Occipital lobe (tissue), 2 donors: Measurements from ENCODE around the gene RNASE13. TPM values are rescaled to one million over a fixed set of nuclear protein-coding genes. Genes with fewer than 3 reads are reported as not detected.

Experiments used
- DNase-seq: peaks from one replicate; lab custom pipeline; 2025; lab: John Stamatoyannopoulos, UW
- total RNA-seq: library from RNA; depleted of rRNA; stranded (reverse); fragments of >200 nt; gene quantifications from one replicate; pipeline ENCODE4 v1.2.3, GENCODE V29; 2014

RNASE13 gene
- total RNA-seq, 1 donor from 2014 or later, result not detected

GRCh38 chr14:21066882-21067502 lies 32.4 kb upstream of the RNASE13 start:
- DNase-seq, result no peak

GRCh38 chr14:21063479-21063878 lies 28.9 kb upstream of the RNASE13 start:
- no peak for DNase-seq

GRCh38 chr14:21061347-21061668 lies 26.7 kb upstream of the RNASE13 start:
- DNase-seq, result no peak

GRCh38 chr14:21060614-21061346 lies 26.2 kb upstream of the RNASE13 start:
- DNase-seq, result no peak

GRCh38 chr14:21059842-21060613 lies 25.4 kb upstream of the RNASE13 start:
- no peak for DNase-seq

- DNase-seq, result no peak
Measured at GRCh38 chr14:21058903-21059302, 24.3 kb upstream of the RNASE13 start.

GRCh38 chr14:21057803-21058675 lies 23.4 kb upstream of the RNASE13 start, which contains the start of gene RNASE8:
RNASE8 (plus strand) TSS chr14:21057822; CDS start chr14:21057893, 71 bp downstream.
- DNase-seq, result no peak

GRCh38 chr14:21056520-21057163 lies 22.0 kb upstream of the RNASE13 start:
- no peak for DNase-seq

- DNase-seq, result no peak
Measured at GRCh38 chr14:21055432-21056117, 21.0 kb upstream of the RNASE13 start.

- DNase-seq, result no peak
Measured at GRCh38 chr14:21054768-21055145, 20.1 kb upstream of the RNASE13 start.

GRCh38 chr14:21054123-21054767 lies 19.6 kb upstream of the RNASE13 start:
- DNase-seq, result no peak

GRCh38 chr14:21053184-21054122 lies 18.8 kb upstream of the RNASE13 start:
- no peak for DNase-seq

- DNase-seq, result no peak
Measured at GRCh38 chr14:21050597-21050996, 16.0 kb upstream of the RNASE13 start.

- DNase-seq, result no peak
Measured at GRCh38 chr14:21049271-21049673, 14.7 kb upstream of the RNASE13 start.

GRCh38 chr14:21048638-21049037 lies 14.0 kb upstream of the RNASE13 start:
- no peak for DNase-seq

- no peak for DNase-seq
Measured at GRCh38 chr14:21047378-21047781, 12.8 kb upstream of the RNASE13 start.

GRCh38 chr14:21043974-21044618 lies 9.5 kb upstream of the RNASE13 start:
- DNase-seq, result no peak

GRCh38 chr14:21043387-21043973 lies 8.9 kb upstream of the RNASE13 start:
- no peak for DNase-seq
